GM19193 (cell line): ENCODE data around the gene PSMA7.
A peak's percentile ranks its signal among the peaks of the same experiment; 100 is the strongest.

Source experiments
- POLR2A ChIP-seq: IDR thresholded peaks from 4 replicates; pipeline ENCODE4 v1.6.1; 2011; ENCODE audit not compliant: insufficient read depth, insufficient read length; ENCODE audit errors: extremely low read depth

Gene PSMA7

GRCh38 chr20:62123450-62124118 is 19.6 kb downstream of the PSMA7 start:
- no peak for TF ChIP-seq POLR2A

GRCh38 chr20:62122654-62123449 is 20.3 kb downstream of the PSMA7 start:
- TF ChIP-seq POLR2A = peak; percentile 11

GRCh38 chr20:62121776-62122653 is 21.2 kb downstream of the PSMA7 start, which contains the start of gene LSM14B:
TSS of gene LSM14B (plus strand) at chr20:62122475. CDS start at chr20:62122667, 192 bp downstream.
- peak; percentile 52 for TF ChIP-seq POLR2A

GRCh38 chr20:62120990-62121775 is 22.0 kb downstream of the PSMA7 start:
- peak; percentile 45 for TF ChIP-seq POLR2A

- TF ChIP-seq POLR2A = no peak
Observed at GRCh38 chr20:62120365-62120762, 22.8 kb downstream of the PSMA7 start.

GRCh38 chr20:62119591-62120364 is 23.4 kb downstream of the PSMA7 start:
- TF ChIP-seq POLR2A = no peak

- no peak for TF ChIP-seq POLR2A
Observed at GRCh38 chr20:62119115-62119514, 24.1 kb downstream of the PSMA7 start.

GRCh38 chr20:62118113-62119043 is 24.8 kb downstream of the PSMA7 start:
- no peak for TF ChIP-seq POLR2A

GRCh38 chr20:62117658-62118057 is 25.5 kb downstream of the PSMA7 start:
- TF ChIP-seq POLR2A = no peak

GRCh38 chr20:62117362-62117646 is 25.9 kb downstream of the PSMA7 start:
- no peak for TF ChIP-seq POLR2A

- no peak for TF ChIP-seq POLR2A
Observed at GRCh38 chr20:62116558-62117361, 26.4 kb downstream of the PSMA7 start.

GRCh38 chr20:62114894-62115293 is 28.3 kb downstream of the PSMA7 start:
- TF ChIP-seq POLR2A = no peak

- no peak for TF ChIP-seq POLR2A
Observed at GRCh38 chr20:62112368-62112767, 30.8 kb downstream of the PSMA7 start.

- TF ChIP-seq POLR2A = no peak
Observed at GRCh38 chr20:62111148-62111547, 32.0 kb downstream of the PSMA7 start.
